CD4-positive, alpha-beta T cell (primary cell): ENCODE results near the gene PROCR. TPM values are rescaled to one million over a fixed set of nuclear protein-coding genes. Genes with fewer than 3 reads are reported as not detected.

Experiments
- ATAC-seq: fragments of 200-7000 bp; cut with Tn5 transposase; one replicate; pipeline ENCODE4 v1.10.0; 2022; ENCODE audit warnings: mild to moderate bottlenecking; ENCODE audit not compliant: poor library complexity
- CTCF ChIA-PET: fragments of 350-600 bp; sonication (Branson Sonifier 250); formaldehyde crosslinking; loops from one replicate; lab custom pipeline; 2021; ENCODE audit warnings: antibody characterized with exemption, inconsistent platforms; lab: Charles Lee
- POLR2A ChIA-PET: fragments of 350-600 bp; sonication (Branson Sonifier 250); formaldehyde crosslinking; loops from one replicate; lab custom pipeline; 2021; ENCODE audit warnings: antibody characterized with exemption, inconsistent platforms; lab: Charles Lee
- DNase-seq, 14 experiments: peaks; one replicate each; pipeline ENCODE4 v3.0.0-alpha.2; 2013 to 2020; ENCODE audit warnings: mixed read lengths in 2 of 14
- H3K27ac ChIP-seq, 2 donors: one replicate each; pipeline versions ENCODE4 v1.5.1 to v1.7.0; 2013; ENCODE audit warnings: low read length in 2 of 2, low read depth in 1 of 2, mild to moderate bottlenecking in 1 of 2
- H3K27me3 ChIP-seq, 2 experiments: 1 replicate in 1 of 2; 2 replicates in 1 of 2; pipeline versions ENCODE4 v1.6.1 to v1.7.0; 2013; ENCODE audit warnings: low read length in 2 of 2, control low read depth in 1 of 2, mild to moderate bottlenecking in 1 of 2, moderate library complexity in 1 of 2; ENCODE audit not compliant: insufficient read depth in 2 of 2, control insufficient read depth in 1 of 2
- H3K36me3 ChIP-seq: one replicate; pipeline ENCODE4 v1.6.1; 2013; ENCODE audit warnings: low read length, control low read depth; ENCODE audit not compliant: insufficient read depth
- H3K4me1 ChIP-seq: one replicate; pipeline ENCODE4 v1.6.1; 2013; ENCODE audit warnings: low read length, control low read depth; ENCODE audit not compliant: insufficient read depth
- H3K4me3 ChIP-seq: one replicate; pipeline ENCODE4 v1.5.1; 2013; ENCODE audit warnings: mild to moderate bottlenecking, low read length, moderate library complexity
- H3K9me3 ChIP-seq, 2 experiments: 1 replicate in 1 of 2; 2 replicates in 1 of 2; pipeline versions ENCODE4 v1.6.1 to v1.7.0; 2013; ENCODE audit warnings: low read length in 2 of 2, mild to moderate bottlenecking in 2 of 2, control low read depth in 1 of 2, moderate library complexity in 1 of 2; ENCODE audit not compliant: control insufficient read depth in 1 of 2, insufficient read depth in 1 of 2
- H3K27ac Mint-ChIP-seq: one replicate; pipeline ENCODE4 v1.8.0; 2020; ENCODE audit warnings: mixed read lengths
- H3K27me3 Mint-ChIP-seq: one replicate; pipeline ENCODE4 v1.8.0; 2021; ENCODE audit warnings: mixed read lengths
- H3K36me3 Mint-ChIP-seq: one replicate; pipeline ENCODE4 v1.8.0; 2021; ENCODE audit warnings: low read depth, mixed read lengths
- H3K4me1 Mint-ChIP-seq: one replicate; pipeline ENCODE4 v1.8.0; 2021; ENCODE audit warnings: low read depth, mixed read lengths
- H3K4me3 Mint-ChIP-seq: one replicate; pipeline ENCODE4 v1.8.0; 2020; ENCODE audit warnings: mild to moderate bottlenecking, mixed read lengths
- H3K9me3 Mint-ChIP-seq: one replicate; pipeline ENCODE4 v1.8.0; 2020; ENCODE audit warnings: mixed read lengths
- CTCF ChIP-seq: fragments of 200-600 bp; IDR thresholded peaks from one replicate; pipeline ENCODE4 v1.8.0; 2022; ENCODE audit warnings: antibody characterized with exemption, mild to moderate bottlenecking
- intact Hi-C, 2 experiments: fragments of 100-400 bp; cut with DNase I in 1 of 2; cut with micrococcal nuclease in 1 of 2; formaldehyde crosslinking; loops; one replicate each; pipeline versions ENCODE4 v1.15.1 to v1.9.0; 2023 to 2025; cut with DNase I, micrococcal nuclease
- total RNA-seq, 174 experiments: library from RNA in 2 of 174; stranded (reverse) in 2 of 174; gene quantifications; one replicate each; pipeline ENCODE4 v1.2.3 and lab custom pipeline; 2021 to 2026

The PROCR gene
- total RNA-seq, 2 experiments from 2014 or later, result 0.33 to 0.61 TPM

GRCh38 chr20:35225319-35226125 lies 53.6 kb downstream of the PROCR start:
- H3K27ac ChIP-seq, result no peak overlapping the region
- ATAC-seq (no peak), DNase-seq (no peak)
- H3K4me1 ChIP-seq, result peaks cover 10% of the 10 kb centered on the region
- H3K27me3 ChIP-seq, result peaks cover 16 to 23% of the 10 kb centered on the region in 2 experiments
- no peaks in the 10 kb centered on the region for H3K36me3 ChIP-seq
- Mint-ChIP-seq H3K4me1 (peaks cover 6% of the 10 kb centered on the region), H3K9me3 (no peaks in the 10 kb centered on the region), H3K27ac (no peak overlapping the region), H3K4me3 (peak overlapping the region; percentile 67), H3K36me3 (peaks cover 6% of the 10 kb centered on the region), H3K27me3 (peaks cover 42% of the 10 kb centered on the region)
- POLR2A ChIA-PET, result no interaction called here
- no peak overlapping the region for H3K4me3 ChIP-seq
- H3K9me3 ChIP-seq, result no peaks in the 10 kb centered on the region
- intact Hi-C loops, result no loop called here
- no peak for TF ChIP-seq CTCF
- CTCF ChIA-PET, result no interaction called here

- no peaks in the 10 kb centered on the region for H3K36me3 ChIP-seq
- Mint-ChIP-seq H3K27ac (no peak within 1 kb of the TSS), H3K4me1 (peaks cover 6% of the 10 kb centered on the region), H3K4me3 (peak within 1 kb of the TSS; percentile 74), H3K27me3 (peaks cover 50% of the 10 kb centered on the region), H3K36me3 (peaks cover 14% of the 10 kb centered on the region), H3K9me3 (no peaks in the 10 kb centered on the region)
- CTCF ChIA-PET, result interaction anchor here (1.3 kb wide), 1 partner anchor 130 kb away, joined by 6 read pairs; no protein-coding TSS in a partner anchor
- no peak within 1 kb of the TSS for H3K4me3 ChIP-seq
- H3K4me1 ChIP-seq, result peaks cover 10% of the 10 kb centered on the region
- ATAC-seq, result no peak
- peaks cover 16 to 23% of the 10 kb centered on the region in 2 experiments for H3K27me3 ChIP-seq
- intact Hi-C loops, result no loop called here
- no peak for TF ChIP-seq CTCF
- no peak for DNase-seq
- H3K27ac ChIP-seq, result no peak within 1 kb of the TSS
- H3K9me3 ChIP-seq, result no peaks in the 10 kb centered on the region
- POLR2A ChIA-PET, result no interaction called here
These were observed 54.4 kb downstream of the PROCR start, which contains the start of gene MMP24 for GRCh38 chr20:35226126-35226883. TSS of gene MMP24 (plus strand) at chr20:35226690. CDS start at chr20:35226739, 49 bp downstream.

Other genes with a start within 250 kb of the PROCR start
- gene GSS, start 216.3 kb upstream of the PROCR start, total RNA-seq, result 10 to 100 TPM; 24.3 to 24.7 TPM
- gene MYH7B, start 216.2 kb upstream of the PROCR start, total RNA-seq, result under 1 TPM; 0.53 to 0.58 TPM
- gene TRPC4AP, start 79.3 kb upstream of the PROCR start, total RNA-seq, result 10 to 100 TPM; 56.3 to 60.6 TPM
- 10 to 100 TPM; 12.2 to 12.6 TPM for gene EDEM2, start 24.7 kb upstream of the PROCR start, total RNA-seq
- not detected for gene MMP24, start 54.6 kb downstream of the PROCR start, total RNA-seq
- 10 to 100 TPM; 71.8 to 74.8 TPM for gene MMP24OS, start 106.0 kb downstream of the PROCR start, total RNA-seq
- gene EIF6, start 112.7 kb downstream of the PROCR start, total RNA-seq, result 10 to 100 TPM; 24.9 to 25.8 TPM
- gene FAM83C, start 120.4 kb downstream of the PROCR start, total RNA-seq, result not detected
- 10 to 100 TPM; 18.7 to 19.9 TPM for gene UQCC1, start 239.9 kb downstream of the PROCR start, total RNA-seq